Myocyte (in vitro differentiated cells): ENCODE measurements around the gene DISC1. TPM values are rescaled to one million over a fixed set of nuclear protein-coding genes. Genes with fewer than 3 reads are reported as not detected.

Source experiments
- DNase-seq: peaks from one replicate; pipeline ENCODE4 v3.0.0-alpha.2; 2012; ENCODE audit warnings: low read depth
- total RNA-seq: library from RNA; depleted of rRNA; stranded (reverse); fragments of >200 nt; gene quantifications from 2 replicates; pipeline ENCODE4 v1.2.3, GENCODE V29; 2014

The DISC1 gene
- total RNA-seq, 1 donor from 2014 or later = 3.6 TPM

GRCh38 chr1:232059726-232060374, 433.3 kb downstream of the DISC1 start:
- peak; percentile 43 for DNase-seq

- DNase-seq = no peak
Measured at GRCh38 chr1:232062967-232063366, 436.4 kb downstream of the DISC1 start.

- DNase-seq = peak; percentile 37
Measured at GRCh38 chr1:232066521-232066920, 439.9 kb downstream of the DISC1 start.

- no peak for DNase-seq
Measured at GRCh38 chr1:232074265-232074664, 447.7 kb downstream of the DISC1 start.

- no peak for DNase-seq
Measured at GRCh38 chr1:232077809-232078208, 451.2 kb downstream of the DISC1 start.

- peak; percentile 19 for DNase-seq
Measured at GRCh38 chr1:232084584-232085223, 458.1 kb downstream of the DISC1 start.

- no peak for DNase-seq
Measured at GRCh38 chr1:232090816-232091215, 464.2 kb downstream of the DISC1 start.

Other genes with a start within 250 kb of the DISC1 start
- gene EGLN1, start 204.5 kb upstream of the DISC1 start, total RNA-seq = 23.4 and 27.8 TPM in 2 replicates
- gene TSNAX, start 98.1 kb upstream of the DISC1 start, total RNA-seq = 37.5 and 41.0 TPM in 2 replicates